Fibroblast of the conjunctiva (primary cell): ENCODE results near the gene MYO1B.

Experiments
- DNase-seq: peaks from one replicate; pipeline ENCODE4 v3.0.0-alpha.2; 2010; ENCODE audit warnings: low read depth

The MYO1B gene

DNA sequence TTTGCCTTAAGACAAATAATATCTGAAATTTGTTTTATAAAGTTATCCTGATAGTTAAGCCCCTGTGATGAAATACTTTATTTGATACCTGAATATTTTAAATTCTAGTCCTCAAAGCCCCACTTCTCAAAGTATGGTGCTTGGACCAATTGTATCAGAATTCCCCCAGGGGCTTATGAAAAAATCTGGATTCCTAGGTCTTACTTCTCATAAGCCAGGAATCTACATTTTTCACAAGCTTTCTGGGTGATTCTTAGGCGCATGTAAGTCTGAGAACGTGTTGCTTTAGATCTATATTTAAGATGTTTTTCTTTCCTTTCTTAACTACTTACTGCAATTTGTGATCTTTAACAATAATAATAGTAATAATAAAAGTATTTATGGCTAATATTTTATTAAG is 53.1 kb downstream of the MYO1B start:
- no peak for DNase-seq

DNA sequence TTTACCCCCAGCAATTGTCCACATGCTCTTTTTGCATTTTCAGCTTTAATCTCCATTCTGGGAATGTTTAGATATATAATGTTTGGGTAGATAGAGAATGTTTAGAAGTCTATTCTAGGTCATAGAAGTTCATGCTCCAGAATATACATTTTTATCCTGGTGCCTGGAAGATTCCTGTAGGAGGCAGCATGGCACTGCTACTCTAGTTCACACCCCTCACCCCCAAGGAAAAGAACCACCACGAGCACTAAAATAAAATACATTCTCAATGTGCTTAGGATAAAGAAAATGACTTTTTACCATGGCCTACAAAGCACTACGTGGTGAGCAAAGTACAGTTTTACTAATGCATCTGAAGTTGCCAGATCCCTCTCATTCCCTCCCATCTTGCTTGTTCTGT is 53.8 kb downstream of the MYO1B start:
- DNase-seq: no peak

DNA sequence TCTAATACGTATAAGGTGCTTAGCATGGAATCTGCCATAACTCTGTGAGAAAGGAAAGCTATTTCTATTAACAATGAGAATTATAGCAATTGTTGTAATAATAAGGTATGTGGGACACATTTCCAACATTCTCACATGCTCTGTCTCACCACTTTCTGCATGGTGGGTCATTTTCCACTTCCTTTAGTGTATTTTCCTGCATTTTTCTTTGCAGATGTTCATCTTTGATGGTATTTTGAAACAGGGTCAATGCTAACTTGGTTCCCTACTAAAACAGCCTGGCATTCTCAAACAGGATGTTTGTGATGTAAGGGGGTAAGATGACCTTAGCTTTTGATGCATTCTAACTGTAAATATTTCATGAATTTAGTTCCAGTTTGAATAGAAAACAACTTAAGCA is 54.7 kb downstream of the MYO1B start:
- no peak for DNase-seq

DNA sequence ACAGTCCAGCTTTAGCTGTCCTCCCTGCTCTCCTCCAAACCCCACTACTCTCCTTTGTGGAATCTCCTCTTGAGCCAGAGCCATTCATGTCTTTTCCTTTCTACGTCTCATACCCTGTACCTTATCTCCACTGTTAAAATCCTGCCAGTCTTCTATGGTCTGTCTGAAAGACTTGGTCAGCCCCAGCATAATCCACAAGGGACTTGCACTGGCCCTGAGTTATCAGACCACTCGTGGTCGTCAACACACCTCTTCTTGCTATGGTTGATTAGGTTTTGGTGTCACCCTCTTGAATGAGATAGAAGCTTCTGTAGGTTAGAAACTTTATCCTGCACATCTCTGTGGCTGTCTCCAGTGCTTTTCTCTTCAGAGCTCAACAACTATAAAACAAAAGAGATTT is 56.8 kb downstream of the MYO1B start:
- no peak for DNase-seq

DNA sequence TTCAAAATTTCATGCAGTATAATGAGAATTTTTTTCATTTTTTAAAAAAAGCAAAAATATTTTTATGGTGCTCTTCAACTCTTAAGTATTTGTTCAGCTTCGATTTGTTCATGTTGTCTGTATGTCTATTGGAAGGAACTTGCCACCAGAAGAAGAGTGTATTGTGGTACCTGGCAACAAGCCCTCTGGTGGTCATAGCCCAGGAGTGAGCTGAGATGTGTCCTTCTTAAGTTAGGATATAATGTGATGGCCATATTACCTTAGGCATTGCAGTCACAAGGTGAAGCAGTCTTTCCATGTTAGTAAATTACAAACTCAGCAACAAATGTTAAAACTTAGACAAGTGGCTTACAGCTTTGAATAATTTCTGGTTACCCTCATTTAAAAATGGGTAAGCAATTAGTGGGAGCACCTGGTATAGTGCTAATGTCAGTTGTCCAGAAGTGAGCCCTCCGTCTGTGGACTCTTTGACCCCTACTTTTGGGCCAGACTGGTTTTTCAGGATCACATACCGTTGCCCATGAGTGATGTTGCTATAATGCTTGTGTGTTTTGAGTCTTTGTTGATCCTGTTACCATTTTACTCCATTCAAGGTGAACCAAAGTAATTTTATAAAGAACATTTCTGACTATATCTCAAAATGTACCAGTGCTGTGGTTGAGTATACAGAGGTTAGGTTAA is 57.4 kb downstream of the MYO1B start:
- no peak for DNase-seq

DNA sequence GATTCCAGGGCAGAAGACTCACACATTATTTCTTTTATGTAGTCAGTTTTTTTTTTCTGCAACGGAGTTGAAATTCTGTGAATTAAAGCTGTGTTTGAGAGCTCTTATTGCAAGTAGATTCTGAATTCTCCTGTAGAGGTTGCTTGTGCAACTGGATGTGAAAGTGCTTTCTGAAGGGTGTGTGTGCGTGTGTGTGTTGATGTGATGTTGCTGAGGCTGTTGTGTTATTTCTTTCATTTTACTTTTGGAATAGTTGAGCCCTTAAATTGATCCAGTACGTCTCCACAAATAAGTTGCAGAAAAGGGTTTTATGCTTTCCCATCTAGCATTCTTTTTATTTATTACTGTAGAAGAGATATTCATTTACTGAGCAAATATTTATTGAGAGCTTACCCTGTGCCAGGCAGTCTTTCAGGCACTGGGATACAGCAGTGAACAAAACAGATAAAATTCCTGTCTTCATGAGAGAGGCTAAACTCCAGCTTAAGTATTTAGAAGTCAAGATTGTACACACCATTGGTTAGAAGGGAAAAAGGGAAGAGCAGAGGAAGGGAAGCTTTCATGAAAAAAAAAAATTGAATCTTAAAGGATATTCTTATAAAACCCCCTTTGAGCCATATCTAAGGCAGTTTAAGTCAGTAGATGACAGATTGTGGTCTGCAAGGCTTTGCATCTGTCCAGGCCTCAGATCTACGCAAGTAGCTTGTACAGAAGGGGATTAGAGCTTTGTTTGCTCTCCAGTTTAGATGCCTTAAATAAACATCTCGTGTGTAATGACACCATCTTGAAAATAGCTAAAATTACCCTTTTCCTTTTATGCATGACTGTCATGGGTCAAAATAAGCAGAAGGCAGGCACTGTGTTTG is 58.2 kb downstream of the MYO1B start:
- DNase-seq: no peak

DNA sequence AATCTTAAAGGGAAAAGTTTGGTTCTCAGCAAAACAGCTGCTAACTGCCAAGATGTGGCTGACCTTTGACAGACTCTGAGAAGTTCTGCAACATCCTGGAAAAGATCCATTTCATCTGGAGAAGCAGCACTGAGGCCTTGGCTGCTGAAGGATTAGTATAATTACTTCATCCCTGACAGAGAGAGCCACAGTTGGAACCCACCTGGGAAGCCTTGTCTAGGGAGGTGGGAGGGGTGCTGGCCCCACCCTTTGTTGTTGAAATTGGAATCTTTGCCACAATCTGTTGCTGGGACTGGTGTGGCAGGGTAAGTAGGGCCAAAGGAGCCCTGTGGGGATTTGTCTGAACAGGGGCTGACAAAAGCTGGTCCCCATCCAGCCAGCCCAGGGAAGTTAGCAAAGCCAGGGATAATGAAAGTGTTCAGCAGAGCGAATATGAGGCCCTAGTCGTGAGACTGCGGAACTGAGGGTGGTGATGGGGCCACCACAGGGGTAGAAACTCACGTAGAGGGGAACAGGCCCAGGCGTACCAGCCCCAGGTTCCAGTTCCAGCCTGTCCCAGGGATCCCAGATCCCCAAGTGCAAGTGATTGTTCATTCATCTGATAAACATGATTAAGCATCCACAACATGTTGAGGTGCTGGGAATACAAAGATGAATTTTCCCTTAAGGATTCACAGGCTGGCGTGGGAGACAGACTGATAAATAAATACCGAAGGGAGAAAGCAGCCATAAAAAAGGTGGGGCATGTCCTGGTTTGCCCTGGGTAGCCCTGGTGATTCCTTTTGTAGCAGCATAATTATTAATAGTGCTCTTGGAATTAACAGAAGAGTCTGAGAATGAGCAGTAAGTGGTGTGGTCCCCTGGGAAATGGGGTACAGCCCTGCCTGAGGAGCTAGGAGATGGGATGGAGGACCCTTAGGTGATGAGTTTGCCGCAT is 60.0 kb downstream of the MYO1B start:
- peak; percentile 94 for DNase-seq

DNA sequence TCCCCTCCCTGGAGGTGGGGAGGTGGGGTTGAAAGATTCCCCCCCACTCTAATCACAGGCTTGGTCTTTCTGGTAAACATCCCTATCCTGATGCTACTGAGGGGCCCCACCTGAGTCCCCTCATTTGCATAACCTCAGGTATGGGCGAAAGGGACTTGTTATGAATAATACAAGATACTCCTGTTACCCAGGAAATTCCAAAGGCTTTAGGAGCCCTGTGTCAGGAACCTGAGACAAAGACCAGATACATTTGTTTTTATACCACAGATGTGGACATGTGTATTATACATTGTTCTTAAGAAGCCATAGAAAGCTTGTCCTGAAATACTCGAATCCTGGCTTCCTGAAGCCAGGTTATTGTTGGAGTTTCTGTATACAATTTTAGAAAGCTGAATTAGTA is 62.8 kb downstream of the MYO1B start:
- no peak for DNase-seq

DNA sequence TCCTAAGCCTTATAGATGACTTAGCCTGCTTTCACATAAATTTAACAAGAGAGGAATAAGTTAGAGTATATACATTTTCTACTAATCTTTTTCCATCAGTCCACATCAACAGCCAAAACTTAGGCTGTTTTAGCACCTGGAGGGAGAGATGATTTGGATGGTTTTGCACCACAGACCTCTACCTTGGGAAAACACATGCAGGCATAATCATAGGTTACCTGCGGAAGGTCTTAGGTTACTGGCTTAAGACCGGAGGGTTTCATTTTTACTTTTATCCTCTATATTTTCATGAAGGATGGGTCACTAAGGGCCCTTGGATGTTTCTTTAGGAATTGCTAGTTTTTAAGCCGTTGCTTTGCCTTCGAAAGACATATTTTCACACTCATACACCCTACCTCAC is 66.0 kb downstream of the MYO1B start:
- no peak for DNase-seq

DNA sequence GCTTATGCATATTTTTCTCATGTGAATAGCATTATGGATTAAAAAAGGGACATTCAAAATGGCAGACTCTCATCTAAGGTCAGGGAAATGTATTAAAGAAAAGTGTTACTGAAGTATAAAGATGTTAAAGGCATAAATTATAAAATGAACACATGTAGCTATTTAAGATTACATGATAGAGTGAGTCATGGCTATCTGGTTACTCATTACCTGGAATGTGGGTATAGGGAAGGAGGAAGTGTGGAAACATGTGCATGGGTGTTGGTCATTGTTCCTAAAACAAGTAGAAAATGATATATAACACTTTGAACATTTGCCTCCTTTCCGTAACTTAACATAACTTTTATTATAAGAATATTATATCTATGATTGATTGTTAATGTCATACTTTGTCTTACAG is 66.4 kb downstream of the MYO1B start:
- no peak for DNase-seq

DNA sequence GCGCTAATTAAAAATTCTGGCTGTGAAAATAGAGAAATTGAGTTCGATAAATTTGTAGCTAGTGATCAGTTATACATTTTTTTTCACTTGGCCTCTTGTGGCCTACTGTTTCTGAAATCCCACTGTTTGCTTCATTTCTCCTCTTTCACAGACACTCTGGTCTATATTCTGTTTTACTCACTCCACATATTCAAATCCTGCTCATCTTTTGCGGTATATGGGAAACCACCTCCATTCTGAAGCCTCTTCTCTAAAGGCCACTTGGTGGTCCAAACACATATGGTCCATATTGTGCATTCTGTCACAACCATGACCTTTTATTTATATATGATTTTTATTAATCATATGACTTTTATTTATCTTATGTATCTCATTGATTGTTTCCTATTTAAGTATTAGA is 67.0 kb downstream of the MYO1B start:
- DNase-seq: no peak

DNA sequence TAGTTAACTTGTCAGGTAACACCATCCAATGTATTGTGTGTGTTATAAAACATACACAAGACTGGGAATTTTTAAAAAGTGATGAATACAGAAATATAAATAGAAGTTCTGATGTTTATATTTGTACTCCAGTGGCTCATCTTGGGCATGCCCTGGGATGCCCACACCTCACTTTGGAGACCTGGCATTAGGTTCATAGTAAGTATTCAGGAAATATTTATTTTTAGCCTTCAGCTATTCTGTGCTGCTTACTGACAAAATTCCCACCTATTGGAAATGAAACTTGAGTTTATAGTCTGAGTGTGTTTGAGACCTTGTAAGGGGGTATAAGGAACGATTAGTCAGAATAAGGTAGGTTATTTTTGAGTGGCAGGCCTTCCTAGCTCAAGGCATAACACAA is 67.5 kb downstream of the MYO1B start:
- no peak for DNase-seq

DNA sequence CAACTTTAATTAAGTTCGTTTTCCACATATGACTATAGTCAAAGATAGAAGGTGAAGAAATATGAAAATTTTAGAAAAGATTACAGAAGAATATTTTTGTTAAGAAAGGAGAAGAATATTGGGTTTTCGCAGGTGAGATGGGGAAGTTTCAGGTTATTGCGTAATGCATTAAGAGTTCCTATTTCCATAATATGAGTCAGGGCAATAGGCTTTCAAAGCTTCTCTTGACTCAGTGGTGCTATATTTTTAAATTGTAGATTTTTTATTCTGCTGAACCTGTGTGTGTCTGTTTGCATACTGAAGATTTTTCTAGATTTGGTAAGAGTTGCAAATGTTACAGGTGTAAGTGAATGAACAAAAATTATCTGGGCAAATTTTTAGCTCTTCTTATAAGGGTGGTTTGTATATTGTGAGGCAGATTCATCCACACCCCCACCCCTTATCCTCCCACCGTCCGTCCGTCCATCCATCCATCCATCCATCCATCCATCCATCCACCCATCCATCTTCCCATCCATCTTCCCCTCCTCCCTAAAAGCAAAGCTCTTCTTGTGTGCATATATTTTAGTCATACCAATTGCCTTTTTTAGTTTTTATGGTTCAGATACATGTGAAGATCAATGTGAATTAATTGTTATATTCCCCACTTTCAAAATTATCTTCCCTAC is 69.6 kb downstream of the MYO1B start:
- DNase-seq: no peak

DNA sequence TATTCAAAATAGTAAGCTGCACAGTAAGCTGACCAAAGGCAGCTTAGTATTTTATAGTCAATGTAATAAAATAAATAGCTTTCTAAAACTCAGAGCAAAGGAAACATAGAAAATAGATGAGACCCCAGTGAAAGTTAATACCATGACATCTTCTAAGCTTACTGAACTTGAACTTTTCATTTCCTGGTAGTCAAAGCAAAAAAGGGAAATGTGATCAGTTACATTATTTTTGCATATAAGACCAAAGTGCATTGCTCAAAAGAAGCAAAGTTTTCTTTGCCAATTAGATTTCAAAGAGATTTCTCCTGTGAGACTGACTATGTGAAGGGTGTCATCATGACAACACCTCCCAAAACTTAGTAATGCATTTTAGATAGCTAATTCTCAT is 70.2 kb downstream of the MYO1B start:
- no peak for DNase-seq

DNA sequence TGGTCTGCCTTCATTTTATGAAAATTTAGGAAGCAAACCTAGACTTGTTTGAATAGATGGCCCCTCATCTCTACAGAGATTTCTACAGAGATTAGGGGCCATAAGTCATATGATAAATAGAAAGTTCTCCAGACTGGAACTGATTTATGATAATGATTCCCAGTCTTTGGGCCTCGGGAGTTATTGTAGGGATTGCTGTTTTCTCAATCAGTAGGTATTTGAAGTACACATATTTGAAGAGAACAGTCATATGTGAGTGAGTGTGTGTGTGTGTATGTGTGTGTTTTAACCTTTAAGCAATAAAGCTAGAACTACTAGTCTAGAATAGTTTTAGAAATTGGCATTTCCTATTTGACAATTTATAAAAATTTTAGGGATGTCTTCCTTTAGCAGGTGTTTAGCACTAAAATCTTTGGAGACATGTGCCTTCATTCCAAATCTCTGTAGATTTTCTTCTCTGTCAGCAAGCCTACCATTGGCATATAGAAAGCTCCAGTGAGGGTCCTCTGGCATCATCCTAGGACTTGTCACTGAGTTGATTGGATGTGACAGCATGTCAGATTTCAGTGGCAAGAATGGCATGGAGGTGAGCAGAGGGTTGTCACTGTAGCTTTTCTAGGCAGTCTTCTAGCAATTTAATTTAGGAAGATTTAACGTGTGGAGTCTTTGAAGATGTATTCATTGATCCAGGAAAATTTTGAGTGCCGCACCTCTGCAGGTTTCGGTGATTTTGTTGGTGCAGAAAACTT is 71.2 kb downstream of the MYO1B start:
- no peak for DNase-seq

DNA sequence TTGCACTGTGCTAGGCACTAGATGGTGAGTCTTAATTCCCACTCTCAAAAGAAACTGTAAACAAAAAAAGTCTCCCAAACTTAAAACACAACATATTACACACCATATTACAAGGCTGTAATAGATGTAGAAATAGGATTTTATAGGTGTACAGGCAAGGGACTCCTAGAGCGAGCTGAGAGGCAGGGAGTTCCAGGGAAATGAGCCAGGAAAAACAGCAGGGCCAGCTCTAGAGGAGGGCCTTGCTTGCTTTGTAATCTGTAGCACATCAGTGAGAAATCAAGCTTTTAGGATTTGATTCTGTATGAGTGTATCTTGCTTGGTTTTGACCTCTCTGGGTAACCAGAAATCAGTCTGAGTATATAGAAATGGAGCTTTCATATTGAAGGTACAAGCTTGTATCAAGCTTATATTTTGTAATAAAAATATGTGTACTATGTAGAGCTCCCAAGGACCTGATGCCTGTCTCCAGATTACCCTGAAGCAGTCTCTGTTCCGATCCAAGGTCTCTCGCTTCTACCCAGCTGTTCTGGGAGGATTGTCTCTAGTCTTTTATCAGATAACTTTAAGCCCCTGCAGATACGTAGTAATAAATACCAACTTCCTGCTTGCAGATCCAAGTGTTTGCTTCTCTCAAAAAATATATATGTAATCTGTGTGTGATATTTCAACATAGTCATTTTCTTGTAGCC is 73.0 kb downstream of the MYO1B start:
- DNase-seq: peak; percentile 62

DNA sequence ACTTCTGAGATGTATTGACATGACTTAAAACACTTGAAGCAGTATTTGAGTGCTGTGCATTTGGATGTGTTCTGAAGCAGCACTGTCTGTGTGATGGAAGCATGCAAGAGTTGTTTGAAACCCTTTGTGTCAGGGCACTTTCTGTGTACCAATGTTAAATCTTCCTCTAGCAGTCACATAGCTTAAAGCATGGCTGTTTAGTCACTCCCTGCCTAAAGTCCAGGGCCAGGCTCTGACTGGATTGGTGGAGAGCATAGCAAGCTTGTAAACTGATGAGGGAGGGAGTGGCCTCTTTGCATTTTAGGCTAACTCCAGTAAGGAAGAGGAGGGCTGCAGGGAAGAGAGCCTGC is 73.5 kb downstream of the MYO1B start:
- no peak for DNase-seq

DNA sequence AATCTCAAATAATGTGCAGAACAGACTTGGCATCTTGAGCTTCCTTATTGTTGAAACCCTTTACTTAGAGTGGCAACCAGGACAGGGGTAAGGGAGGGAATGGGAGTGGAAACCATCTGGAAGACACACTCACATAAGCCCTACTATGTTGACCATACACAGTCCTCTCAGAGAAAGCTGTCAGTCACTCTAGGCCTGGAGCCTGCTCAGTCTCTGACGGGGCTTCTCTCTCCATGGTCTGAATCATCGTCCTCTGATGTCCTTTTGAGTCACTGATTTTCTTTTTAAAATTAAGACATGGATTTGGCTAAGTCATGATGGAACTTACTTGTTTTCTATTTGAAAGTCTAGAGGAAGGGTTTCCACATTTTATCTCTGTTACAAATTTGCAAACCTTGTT is 74.0 kb downstream of the MYO1B start:
- no peak for DNase-seq

DNA sequence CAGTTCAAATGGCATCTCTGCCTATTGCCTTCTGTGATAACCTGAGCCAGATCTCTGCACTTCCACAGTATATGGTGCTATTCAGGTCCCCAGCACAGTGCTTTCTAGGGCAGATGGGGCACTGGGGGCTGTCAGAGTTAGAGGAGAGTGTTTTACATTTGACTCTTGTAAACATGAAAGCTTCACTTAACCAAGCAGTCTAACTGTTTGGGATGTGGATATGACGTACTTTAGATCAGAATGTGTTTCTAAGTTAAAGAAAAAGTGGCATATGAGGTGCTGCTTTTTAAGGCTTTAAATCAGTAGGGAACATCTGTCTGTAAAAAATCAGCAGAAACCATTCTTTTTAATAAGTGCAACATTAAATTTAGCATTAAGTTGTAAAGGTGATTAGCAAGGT is 75.7 kb downstream of the MYO1B start:
- no peak for DNase-seq

DNA sequence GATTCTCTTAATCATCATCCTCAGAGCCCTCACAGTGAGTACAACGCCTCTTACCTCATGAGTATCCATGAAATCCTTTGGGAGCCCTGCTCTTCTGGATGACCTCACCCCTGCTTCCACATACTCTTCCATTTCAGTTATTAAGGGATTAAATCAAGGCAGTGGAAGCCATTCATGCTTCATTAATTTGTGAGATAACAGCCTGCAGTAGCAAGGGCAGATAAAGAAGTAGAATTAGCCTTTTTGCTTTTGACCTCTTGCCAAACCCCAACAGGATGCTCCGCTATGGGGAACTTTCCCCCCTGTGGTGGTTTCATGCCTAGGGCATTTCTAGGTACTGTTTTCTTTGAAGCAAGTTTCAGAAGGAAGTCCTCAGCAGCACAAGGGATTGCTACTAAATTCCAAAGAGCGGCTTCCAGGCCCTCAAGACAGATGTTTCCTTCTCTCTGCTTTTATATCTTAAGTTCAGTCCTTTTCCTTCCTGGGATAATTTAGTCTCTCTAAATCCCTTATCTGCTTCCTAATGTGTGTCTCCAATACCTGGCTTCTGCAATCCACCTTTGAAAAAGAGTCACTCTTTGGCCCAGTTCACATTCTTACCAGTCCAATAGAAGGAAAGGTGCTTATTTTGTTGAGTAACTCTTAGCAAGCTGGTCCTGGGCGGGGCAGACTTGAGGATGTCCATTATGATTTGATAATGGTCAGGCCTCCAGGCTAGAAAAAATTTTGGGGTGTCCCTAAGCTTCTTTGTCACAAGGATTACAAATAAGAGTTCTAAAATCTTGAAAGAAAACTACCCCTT is 76.9 kb downstream of the MYO1B start:
- DNase-seq: no peak
